SHP77 (cell line): ENCODE measurements around the gene HEPH.
"Not testable (repeated sequence)": the region's sequence is repeated elsewhere in the genome, so short reads cannot be mapped to it uniquely, and the experiment has no call there.

Source experiments
- DNase-seq, 2 experiments: peaks; one replicate each; lab custom pipeline; 2025; lab: John Stamatoyannopoulos, UW

HEPH gene

GRCh38 chrX:66203114-66203513 lies 39.1 kb downstream of the HEPH start:
- no peak for DNase-seq

- DNase-seq: no peak
These were observed 57.8 kb downstream of the HEPH start for GRCh38 chrX:66221856-66222255.

- no peak for DNase-seq
These were observed 68.2 kb downstream of the HEPH start for GRCh38 chrX:66232296-66232695.

GRCh38 chrX:66233209-66233608 lies 69.2 kb downstream of the HEPH start:
- no peak for DNase-seq

GRCh38 chrX:66233904-66234303 lies 69.9 kb downstream of the HEPH start:
- DNase-seq: not testable (repeated sequence)

GRCh38 chrX:66255359-66255967 lies 91.4 kb downstream of the HEPH start:
- no peak for DNase-seq

- no peak for DNase-seq
These were observed 98.8 kb downstream of the HEPH start for GRCh38 chrX:66262807-66263206.
